Measurements from ENCODE around the gene RGS19. TPM values are rescaled to one million over a fixed set of nuclear protein-coding genes. Genes with fewer than 3 reads are reported as not detected.

Gene RGS19
- total RNA-seq, 1 donor from 2014 or later: 57.5 TPM

- intact Hi-C loops (cut with DNase I): no loop called here
- TF ChIP-seq, protein P1, sequence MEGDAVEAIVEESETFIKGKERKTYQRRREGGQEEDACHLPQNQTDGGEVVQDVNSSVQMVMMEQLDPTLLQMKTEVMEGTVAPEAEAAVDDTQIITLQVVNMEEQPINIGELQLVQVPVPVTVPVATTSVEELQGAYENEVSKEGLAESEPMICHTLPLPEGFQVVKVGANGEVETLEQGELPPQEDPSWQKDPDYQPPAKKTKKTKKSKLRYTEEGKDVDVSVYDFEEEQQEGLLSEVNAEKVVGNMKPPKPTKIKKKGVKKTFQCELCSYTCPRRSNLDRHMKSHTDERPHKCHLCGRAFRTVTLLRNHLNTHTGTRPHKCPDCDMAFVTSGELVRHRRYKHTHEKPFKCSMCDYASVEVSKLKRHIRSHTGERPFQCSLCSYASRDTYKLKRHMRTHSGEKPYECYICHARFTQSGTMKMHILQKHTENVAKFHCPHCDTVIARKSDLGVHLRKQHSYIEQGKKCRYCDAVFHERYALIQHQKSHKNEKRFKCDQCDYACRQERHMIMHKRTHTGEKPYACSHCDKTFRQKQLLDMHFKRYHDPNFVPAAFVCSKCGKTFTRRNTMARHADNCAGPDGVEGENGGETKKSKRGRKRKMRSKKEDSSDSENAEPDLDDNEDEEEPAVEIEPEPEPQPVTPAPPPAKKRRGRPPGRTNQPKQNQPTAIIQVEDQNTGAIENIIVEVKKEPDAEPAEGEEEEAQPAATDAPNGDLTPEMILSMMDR (IDR thresholded peaks at IDR 0.05): no peak
- H3K27me3 ChIP-seq (ENCODE audit: low read depth): peaks cover 35% of the 10 kb centered on the region
Measured at GRCh38 chr20:64037199-64037497, 42.2 kb downstream of the RGS19 start.

DNA sequence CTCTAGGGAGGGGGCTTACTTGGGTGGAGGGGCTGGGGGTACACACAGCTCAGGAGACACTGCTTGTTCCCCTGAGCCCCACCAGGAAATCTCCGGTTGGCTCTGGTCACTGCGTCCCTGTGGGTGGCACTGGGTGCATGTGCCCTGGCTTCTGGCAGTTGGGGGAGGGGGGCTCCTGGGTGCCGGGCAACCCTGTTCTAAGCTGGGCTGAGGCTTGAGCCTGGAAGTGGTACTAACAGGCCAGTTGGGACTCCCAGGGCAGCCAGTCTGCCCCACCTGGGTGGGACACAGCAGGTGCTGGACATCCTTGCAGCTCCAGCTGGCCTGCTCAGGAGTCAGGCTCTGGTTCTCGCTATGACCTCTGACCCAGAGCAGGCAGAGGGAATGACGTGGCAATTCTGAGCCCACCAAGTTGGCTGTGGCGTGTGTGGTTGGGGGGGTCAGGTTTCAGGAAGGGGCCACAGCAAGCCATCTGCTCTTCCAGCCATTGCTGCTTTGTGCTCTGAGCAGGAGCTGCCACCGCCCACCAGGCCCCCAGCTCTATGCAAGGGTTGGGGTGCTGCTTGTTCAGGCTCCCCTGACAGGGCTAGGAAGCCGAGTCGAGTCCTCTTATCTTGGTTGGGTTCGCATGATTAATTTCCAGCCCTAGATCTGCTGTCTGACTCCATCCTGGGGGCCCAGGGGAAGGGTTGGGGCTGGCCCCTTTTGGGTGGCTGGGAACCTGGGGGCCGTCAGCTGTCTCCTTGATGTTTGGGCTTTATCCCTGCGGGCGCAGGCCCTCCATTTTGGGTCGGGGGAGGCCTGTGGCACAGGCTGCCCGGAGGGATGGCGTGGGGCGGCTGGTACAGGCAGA, 42.7 kb downstream of the RGS19 start:
- Histone ChIP-seq H3K27me3 (ENCODE audit: low read depth) (peaks cover 29% of the 10 kb centered on the region), H3K4me1 (peaks cover 43% of the 10 kb centered on the region), H3K4me3 (no peak overlapping the region), H3K27ac (no peak overlapping the region), H3K36me3 (peaks cover 34% of the 10 kb centered on the region), H3K9me3 (no peaks in the 10 kb centered on the region)
- TF ChIP-seq, protein P1 (IDR thresholded peaks at IDR 0.05): no peak
- intact Hi-C loops (cut with DNase I): no loop called here
- ATAC-seq (no peak), DNase-seq (no peak)

More at GRCh38 chr20:64037199-64037497, 42.2 kb downstream of the RGS19 start:
- Histone ChIP-seq H3K27ac (no peak overlapping the region), H3K9me3 (no peaks in the 10 kb centered on the region), H3K4me1 (peaks cover 48% of the 10 kb centered on the region), H3K36me3 (peaks cover 28% of the 10 kb centered on the region), H3K4me3 (no peak overlapping the region)
- no peak for DNase-seq
- no peak for ATAC-seq

GRCh38 chr20:64035933-64036345, 43.4 kb downstream of the RGS19 start, which contains the start of gene C20orf204:
Gene C20orf204 (plus strand): TSS chr20:64036182. CDS start chr20:64036324, 142 bp downstream.
- Histone ChIP-seq H3K4me1 (peaks cover 36% of the 10 kb centered on the region), H3K9me3 (no peaks in the 10 kb centered on the region), H3K27me3 (ENCODE audit: low read depth) (peaks cover 23% of the 10 kb centered on the region), H3K36me3 (peaks cover 38% of the 10 kb centered on the region), H3K27ac (no peak within 1 kb of the TSS), H3K4me3 (no peak within 1 kb of the TSS)
- DNase-seq (no peak), ATAC-seq (no peak)
- TF ChIP-seq, protein P1 (IDR thresholded peaks at IDR 0.05): no peak
- intact Hi-C loops (cut with DNase I): no loop called here

- peaks cover 16% of the 10 kb centered on the region for H3K27me3 ChIP-seq (ENCODE audit: low read depth)
- peaks cover 44% of the 10 kb centered on the region for H3K36me3 ChIP-seq
- intact Hi-C loops (cut with DNase I): no loop called here
- no peak overlapping the region for H3K27ac ChIP-seq
- TF ChIP-seq, protein P1 (IDR thresholded peaks at IDR 0.05): no peak
- no peak overlapping the region for H3K4me3 ChIP-seq
- H3K4me1 ChIP-seq: peaks cover 30% of the 10 kb centered on the region
- H3K9me3 ChIP-seq: no peaks in the 10 kb centered on the region
- DNase-seq: no peak
- no peak for ATAC-seq
Measured at GRCh38 chr20:64035066-64035932, 44.0 kb downstream of the RGS19 start.

DNA sequence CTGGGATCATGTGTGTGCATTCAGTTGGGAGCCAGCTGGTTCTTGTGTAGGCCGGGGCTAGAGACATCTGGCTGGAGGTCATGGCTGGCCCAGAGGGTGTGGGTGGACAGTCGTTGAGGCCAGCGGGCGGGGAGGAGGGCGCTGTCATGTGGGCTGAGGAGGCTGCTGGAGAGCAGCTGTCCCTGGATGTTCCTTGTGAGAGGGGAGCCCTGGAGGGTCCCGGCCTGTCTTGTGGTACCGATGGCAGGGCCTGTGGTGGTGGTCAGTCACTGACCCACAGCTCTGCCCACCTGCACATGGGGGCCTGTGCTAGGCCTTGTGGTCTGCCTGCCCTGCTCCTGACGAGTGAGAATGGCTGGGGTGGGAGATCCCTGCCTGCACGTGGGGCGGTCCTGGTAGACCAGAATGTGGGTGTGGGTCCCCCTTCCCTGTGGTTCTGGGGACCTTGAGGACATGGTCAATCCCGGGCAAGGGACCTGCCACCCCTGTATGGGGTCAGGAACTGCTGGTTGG, 45.3 kb downstream of the RGS19 start:
- DNase-seq (no peak), ATAC-seq (no peak)

More for the DNA sequence above, 45.3 kb downstream of the RGS19 start:
- no peak overlapping the region for H3K4me3 ChIP-seq
- H3K9me3 ChIP-seq: no peaks in the 10 kb centered on the region
- H3K36me3 ChIP-seq: peaks cover 57% of the 10 kb centered on the region
- peaks cover 17% of the 10 kb centered on the region for H3K4me1 ChIP-seq
- TF ChIP-seq, protein P1 (IDR thresholded peaks at IDR 0.05): no peak
- H3K27me3 ChIP-seq (ENCODE audit: low read depth): peaks cover 16% of the 10 kb centered on the region
- H3K27ac ChIP-seq: no peak overlapping the region
- intact Hi-C loops (cut with DNase I): no loop called here

Data from lower lobe of right lung (tissue), 2 donors.